ENCODE results near the gene ZMIZ1. TPM values are rescaled to one million over a fixed set of nuclear protein-coding genes. Genes with fewer than 3 reads are reported as not detected.

ZMIZ1 gene
- total RNA-seq, 1 experiment from 2014 or later, result 34.2 TPM

- Histone ChIP-seq H3K4me3 (ENCODE audit: low read depth in 2 of 2, low read length in 2 of 2) (no peak overlapping the region), H3K27me3 (ENCODE audit: control insufficient read depth, insufficient read depth, low read length) (no peaks in the 10 kb centered on the region), H3K4me1 (ENCODE audit: control insufficient read depth, insufficient read depth, low read length) (no peaks in the 10 kb centered on the region), H3K36me3 (ENCODE audit: control insufficient read depth, insufficient read depth, low read length) (no peaks in the 10 kb centered on the region), H3K27ac (ENCODE audit: low read length) (no peak overlapping the region), H3K9me3 (ENCODE audit: control insufficient read depth, insufficient read depth, low read depth, low read length) (no peaks in the 10 kb centered on the region; the same call in 1 of the 2 replicates)
- intact Hi-C loops (cut with micrococcal nuclease; ENCODE audit: unreplicated experiment), result no loop called here
- ATAC-seq (0 out of 2 replicates have a peak, but pooled peaks have one; percentile 22), DNase-seq (ENCODE audit: low read depth, low spot score) (no peak)
- TF ChIP-seq CTCF (IDR thresholded peaks at IDR 0.05) (no peak), TCF7L2 (IDR thresholded peaks at IDR 0.05; ENCODE audit: low read depth, low read length) (no peak), SIN3A (IDR thresholded peaks at IDR 0.05; ENCODE audit: borderline replicate concordance, insufficient read depth, low read depth, low read length) (no peak), POLR2AphosphoS5 (IDR thresholded peaks at IDR 0.05; ENCODE audit: low read depth, low read length) (no peak)
- TF ChIP-seq, protein P1, sequence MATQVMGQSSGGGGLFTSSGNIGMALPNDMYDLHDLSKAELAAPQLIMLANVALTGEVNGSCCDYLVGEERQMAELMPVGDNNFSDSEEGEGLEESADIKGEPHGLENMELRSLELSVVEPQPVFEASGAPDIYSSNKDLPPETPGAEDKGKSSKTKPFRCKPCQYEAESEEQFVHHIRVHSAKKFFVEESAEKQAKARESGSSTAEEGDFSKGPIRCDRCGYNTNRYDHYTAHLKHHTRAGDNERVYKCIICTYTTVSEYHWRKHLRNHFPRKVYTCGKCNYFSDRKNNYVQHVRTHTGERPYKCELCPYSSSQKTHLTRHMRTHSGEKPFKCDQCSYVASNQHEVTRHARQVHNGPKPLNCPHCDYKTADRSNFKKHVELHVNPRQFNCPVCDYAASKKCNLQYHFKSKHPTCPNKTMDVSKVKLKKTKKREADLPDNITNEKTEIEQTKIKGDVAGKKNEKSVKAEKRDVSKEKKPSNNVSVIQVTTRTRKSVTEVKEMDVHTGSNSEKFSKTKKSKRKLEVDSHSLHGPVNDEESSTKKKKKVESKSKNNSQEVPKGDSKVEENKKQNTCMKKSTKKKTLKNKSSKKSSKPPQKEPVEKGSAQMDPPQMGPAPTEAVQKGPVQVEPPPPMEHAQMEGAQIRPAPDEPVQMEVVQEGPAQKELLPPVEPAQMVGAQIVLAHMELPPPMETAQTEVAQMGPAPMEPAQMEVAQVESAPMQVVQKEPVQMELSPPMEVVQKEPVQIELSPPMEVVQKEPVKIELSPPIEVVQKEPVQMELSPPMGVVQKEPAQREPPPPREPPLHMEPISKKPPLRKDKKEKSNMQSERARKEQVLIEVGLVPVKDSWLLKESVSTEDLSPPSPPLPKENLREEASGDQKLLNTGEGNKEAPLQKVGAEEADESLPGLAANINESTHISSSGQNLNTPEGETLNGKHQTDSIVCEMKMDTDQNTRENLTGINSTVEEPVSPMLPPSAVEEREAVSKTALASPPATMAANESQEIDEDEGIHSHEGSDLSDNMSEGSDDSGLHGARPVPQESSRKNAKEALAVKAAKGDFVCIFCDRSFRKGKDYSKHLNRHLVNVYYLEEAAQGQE (IDR thresholded peaks at IDR 0.05; ENCODE audit: insufficient read depth in 1 of 2, low read depth in 2 of 2, low read length in 1 of 2), result no peak
- BruUV-seq (replicated peaks), result no TSS peak
- ChIA-PET CTCF (no interaction called here), POLR2A (no interaction called here)
- in situ Hi-C loops (cut with HindIII; ENCODE audit: low pct_unique_long_range_greater_than_20kb, low sequenced_read_pairs), result no loop called here
Observed at GRCh38 chr10:79335470-79336235, 266.9 kb downstream of the ZMIZ1 start.

GRCh38 chr10:79336276-79336675, 267.5 kb downstream of the ZMIZ1 start:
- intact Hi-C loops (cut with micrococcal nuclease; ENCODE audit: unreplicated experiment) (no loop called here), in situ Hi-C loops (cut with HindIII; ENCODE audit: low pct_unique_long_range_greater_than_20kb, low sequenced_read_pairs) (no loop called here)
- no TSS peak for BruUV-seq (replicated peaks)
- TF ChIP-seq, protein P1 (IDR thresholded peaks at IDR 0.05; ENCODE audit: insufficient read depth in 1 of 2, low read depth in 2 of 2, low read length in 1 of 2), result no peak
- TF ChIP-seq POLR2AphosphoS5 (IDR thresholded peaks at IDR 0.05; ENCODE audit: low read depth, low read length), result no peak
- TF ChIP-seq SIN3A (IDR thresholded peaks at IDR 0.05; ENCODE audit: borderline replicate concordance, insufficient read depth, low read depth, low read length), result no peak
- no peak for TF ChIP-seq TCF7L2 (IDR thresholded peaks at IDR 0.05; ENCODE audit: low read depth, low read length)
- no peak for TF ChIP-seq CTCF (IDR thresholded peaks at IDR 0.05)
- H3K4me3 ChIP-seq (ENCODE audit: low read depth in 2 of 2, low read length in 2 of 2), result no peak overlapping the region
- no peaks in the 10 kb centered on the region; the same call in 1 of the 2 replicates for H3K9me3 ChIP-seq (ENCODE audit: control insufficient read depth, insufficient read depth, low read depth, low read length)
- no peaks in the 10 kb centered on the region for H3K4me1 ChIP-seq (ENCODE audit: control insufficient read depth, insufficient read depth, low read length)
- H3K36me3 ChIP-seq (ENCODE audit: control insufficient read depth, insufficient read depth, low read length), result no peaks in the 10 kb centered on the region
- no peak overlapping the region for H3K27ac ChIP-seq (ENCODE audit: low read length)
- no peaks in the 10 kb centered on the region for H3K27me3 ChIP-seq (ENCODE audit: control insufficient read depth, insufficient read depth, low read length)
- ChIA-PET POLR2A (interaction anchor here (0.6 kb wide), 1 partner anchor 15 kb away, joined by 3 read pairs; no protein-coding TSS in a partner anchor), CTCF (no interaction called here)
- DNase-seq (ENCODE audit: low read depth, low spot score) (no peak), ATAC-seq (no peak)
